Motor neuron (in vitro differentiated cells): ENCODE measurements around the gene BCKDHB. TPM values are rescaled to one million over a fixed set of nuclear protein-coding genes. Genes with fewer than 3 reads are reported as not detected.
A peak's percentile ranks its signal among the peaks of the same experiment; 100 is the strongest.

Source experiments
- ATAC-seq, 8 experiments: fragments of 200-7000 bp; cut with Tn5 transposase; replicated peaks in 6 of 8; 2 replicates each; pipeline ENCODE4 v1.8.0; 2021; ENCODE audit warnings: mild to moderate bottlenecking in 8 of 8, moderate library complexity in 8 of 8
- H3K27ac ChIP-seq, 2 donors: fragments of 250-450 bp; sonication (Bioruptor Pico); 2 replicates each; pipeline ENCODE4 v1.9.0; 2021; ENCODE audit warnings: antibody characterized with exemption in 2 of 2, mild to moderate bottlenecking in 2 of 2, moderate library complexity in 1 of 2
- H3K4me1 ChIP-seq, 2 donors: fragments of 250-450 bp; sonication (Bioruptor Pico); replicated peaks in 1 of 2; 2 replicates each; pipeline ENCODE4 v1.6.1; 2021; ENCODE audit warnings: antibody characterized with exemption in 2 of 2, mild to moderate bottlenecking in 2 of 2, moderate library complexity in 1 of 2
- H3K4me3 ChIP-seq, 5 donors: fragments of 250-450 bp; sonication (Bioruptor Pico); 2 replicates each; pipeline ENCODE4 v1.9.0; 2021; ENCODE audit warnings: antibody characterized with exemption in 5 of 5, mild to moderate bottlenecking in 5 of 5, moderate library complexity in 4 of 5
- WGBS, 10 experiments: fragments of 450-650 bp; shearing (Covaris generic); methylation state at CpG; one replicate each; pipeline ENCODE4 v1.0.0; 2022; 5-methylcytosine and 5-hydroxymethylcytosine counted together
- in situ Hi-C, 9 experiments: fragments of 400-800 bp; cut with MboI; loops; one replicate each; pipeline ENCODE4 v1.15.0; 2021; ENCODE audit warnings: low sequenced_read_pairs in 9 of 9, low pct_unique_long_range_greater_than_20kb in 2 of 9; ENCODE audit not compliant: unreplicated experiment in 9 of 9
- total RNA-seq, 8 experiments: library from RNA; unstranded; fragments of 300-600 nt; gene quantifications; 2 replicates each; pipeline versions ENCODE4 v1.2.3 to v1.2.4, GENCODE V29; 2022

BCKDHB gene
- total RNA-seq, 8 experiments from 2014 or later, result 7.5 to 37.2 (median 10.4) TPM

- in situ Hi-C loops, result no loop called here
- Histone ChIP-seq H3K27ac (no peak overlapping the region), H3K4me3 (no peak overlapping the region), H3K4me1 (no peaks in the 10 kb centered on the region)
- WGBS, 10 experiments, result 93 to 100% (median 97%) methylated on average over 4 to 5 of the region's 5 CpGs
- no peak for ATAC-seq
Observed at GRCh38 chr6:80126657-80127345, 20.3 kb downstream of the BCKDHB start.

- Histone ChIP-seq H3K4me3 (no peak overlapping the region), H3K4me1 (no peaks in the 10 kb centered on the region), H3K27ac (no peak overlapping the region)
- in situ Hi-C loops, result no loop called here
- 69 to 100% (median 93%) methylated on average over 2 to 3 of the region's 3 CpGs; no CpG with 5 or more reads in 4 of the 10 experiments for WGBS, 10 experiments
- ATAC-seq, result no peak
Observed at GRCh38 chr6:80129485-80129884, 23.0 kb downstream of the BCKDHB start.

- no peaks in the 10 kb centered on the region for H3K4me1 ChIP-seq
- H3K27ac ChIP-seq, result no peak overlapping the region
- 30 to 100% (median 50%) methylated on average over 1 to 4 of the region's 4 CpGs for WGBS, 10 experiments
- H3K4me3 ChIP-seq, result no peak overlapping the region
- in situ Hi-C loops, result no loop called here
- peak in 6 of 8 experiments; percentile 30 to 76 (median 53) for ATAC-seq
Observed at GRCh38 chr6:80133020-80133419, 26.5 kb downstream of the BCKDHB start.

- WGBS, 10 experiments, result 100% methylated on average over 1 of the region's 1 CpG; no CpG with 5 or more reads in 5 of the 10 experiments
- no peak for ATAC-seq
- H3K27ac ChIP-seq, result no peak overlapping the region
- no peak overlapping the region for H3K4me3 ChIP-seq
- H3K4me1 ChIP-seq, result no peaks in the 10 kb centered on the region
- in situ Hi-C loops, result no loop called here
Observed at GRCh38 chr6:80134065-80134464, 27.6 kb downstream of the BCKDHB start.

- Histone ChIP-seq H3K4me1 (no peaks in the 10 kb centered on the region), H3K27ac (no peak overlapping the region), H3K4me3 (no peak overlapping the region)
- 30 to 100% (median 79%) methylated on average over 1 of the region's 1 CpG; no CpG with 5 or more reads in 1 of the 10 experiments for WGBS, 10 experiments
- in situ Hi-C loops, result no loop called here
- ATAC-seq, result no peak
Observed at GRCh38 chr6:80142586-80142985, 36.1 kb downstream of the BCKDHB start.

GRCh38 chr6:80143419-80143937 is 37.0 kb downstream of the BCKDHB start:
- Histone ChIP-seq H3K4me3 (no peak overlapping the region), H3K27ac (no peak overlapping the region), H3K4me1 (no peaks in the 10 kb centered on the region)
- 0 to 100% (median 62%) methylated on average over 1 to 3 of the region's 3 CpGs; no CpG with 5 or more reads in 1 of the 10 experiments for WGBS, 10 experiments
- in situ Hi-C loops, result no loop called here
- ATAC-seq, result peak in 4 of 8 experiments; percentile 66 to 94 (median 84)

GRCh38 chr6:80144753-80145315 is 38.4 kb downstream of the BCKDHB start:
- in situ Hi-C loops, result no loop called here
- no peak for ATAC-seq
- Histone ChIP-seq H3K27ac (no peak overlapping the region), H3K4me3 (no peak overlapping the region), H3K4me1 (no peaks in the 10 kb centered on the region)
- 70 to 100% (median 93%) methylated on average over 1 to 4 of the region's 4 CpGs; no CpG with 5 or more reads in 1 of the 10 experiments for WGBS, 10 experiments

- peak in 1 of 8 experiments; percentile 39 for ATAC-seq
- in situ Hi-C loops, result no loop called here
- Histone ChIP-seq H3K4me3 (no peak overlapping the region), H3K4me1 (no peaks in the 10 kb centered on the region), H3K27ac (no peak overlapping the region)
Observed at GRCh38 chr6:80145509-80145908, 39.0 kb downstream of the BCKDHB start.

GRCh38 chr6:80145921-80146320 is 39.5 kb downstream of the BCKDHB start:
- in situ Hi-C loops, result no loop called here
- 80 to 100% (median 100%) methylated on average over 1 of the region's 1 CpG; no CpG with 5 or more reads in 2 of the 10 experiments for WGBS, 10 experiments
- ATAC-seq, result no peak
- no peak overlapping the region for H3K27ac ChIP-seq
- H3K4me3 ChIP-seq, result no peak overlapping the region
- H3K4me1 ChIP-seq, result no peaks in the 10 kb centered on the region

- no peak overlapping the region for H3K4me3 ChIP-seq
- in situ Hi-C loops, result no loop called here
- no peak overlapping the region for H3K27ac ChIP-seq
- H3K4me1 ChIP-seq, result no peaks in the 10 kb centered on the region
- WGBS, 10 experiments, result 55 to 100% (median 72%) methylated on average over 1 of the region's 1 CpG; no CpG with 5 or more reads in 2 of the 10 experiments
- ATAC-seq, result no peak
Observed at GRCh38 chr6:80148220-80148619, 41.7 kb downstream of the BCKDHB start.

- Histone ChIP-seq H3K4me1 (no peaks in the 10 kb centered on the region), H3K27ac (no peak overlapping the region), H3K4me3 (no peak overlapping the region)
- 71 to 100% (median 84%) methylated on average over 1 to 2 of the region's 2 CpGs; no CpG with 5 or more reads in 1 of the 10 experiments for WGBS, 10 experiments
- ATAC-seq, result peak in 1 of 8 experiments; percentile 59
- in situ Hi-C loops, result no loop called here
Observed at GRCh38 chr6:80151635-80152034, 45.2 kb downstream of the BCKDHB start.

- in situ Hi-C loops, result no loop called here
- H3K4me1 ChIP-seq, result no peaks in the 10 kb centered on the region
- H3K27ac ChIP-seq, result no peak overlapping the region
- WGBS, 10 experiments, result 90 to 100% (median 100%) methylated on average over 2 of the region's 2 CpGs; no CpG with 5 or more reads in 1 of the 10 experiments
- H3K4me3 ChIP-seq, result no peak overlapping the region
- no peak for ATAC-seq
Observed at GRCh38 chr6:80154160-80154559, 47.7 kb downstream of the BCKDHB start.

GRCh38 chr6:80156221-80156620 is 49.8 kb downstream of the BCKDHB start:
- in situ Hi-C loops, result no loop called here
- H3K4me1 ChIP-seq, result peaks cover 0 to 1% of the 10 kb centered on the region in 2 donors
- no peak for ATAC-seq
- H3K4me3 ChIP-seq, result no peak overlapping the region
- H3K27ac ChIP-seq, result no peak overlapping the region
